CD4-positive, alpha-beta T cell treated with Interleukin-17A for 1 hour (primary cell): ENCODE measurements around the gene SCN2B.

ENCODE experiments used
- DNase-seq: peaks from one replicate; pipeline ENCODE4 v3.0.0-alpha.2; 2020

Gene SCN2B

DNA sequence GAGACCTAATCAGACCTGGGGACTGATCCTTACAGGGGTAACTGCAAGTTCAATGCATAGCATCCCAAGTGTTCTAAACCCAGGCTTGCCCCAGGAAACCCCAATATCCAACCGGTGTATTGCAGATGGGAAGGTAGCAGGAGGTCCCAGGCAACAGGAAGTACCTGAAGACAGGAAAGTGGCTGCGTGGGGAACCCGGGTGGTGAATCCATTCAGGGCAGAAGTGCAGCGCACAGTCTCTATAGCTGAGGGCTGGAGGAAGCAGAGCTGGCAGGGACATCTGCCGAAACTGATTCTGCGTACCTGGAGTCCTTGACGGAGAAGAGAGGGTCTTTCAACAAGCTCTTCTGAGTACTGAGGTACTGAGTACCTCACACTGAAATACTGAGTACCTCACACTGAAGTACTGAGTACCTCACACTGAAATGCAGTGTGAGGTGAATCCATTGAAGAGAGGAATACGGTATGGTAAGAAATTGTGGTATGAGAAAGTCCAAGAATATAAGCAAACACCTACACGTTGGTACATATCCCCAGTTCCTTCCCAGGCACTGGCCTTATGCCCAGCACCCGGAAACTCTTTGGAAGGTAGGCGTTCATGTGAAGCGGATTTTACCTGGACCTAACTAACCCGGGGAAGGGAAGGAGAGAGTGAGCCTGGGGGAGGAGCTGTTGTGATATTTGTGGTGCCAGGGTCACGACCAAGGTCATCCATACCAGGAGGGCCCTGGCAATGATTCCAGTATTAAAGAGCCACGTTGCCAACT, 43.9 kb downstream of the SCN2B start:
- no peak for DNase-seq

DNA sequence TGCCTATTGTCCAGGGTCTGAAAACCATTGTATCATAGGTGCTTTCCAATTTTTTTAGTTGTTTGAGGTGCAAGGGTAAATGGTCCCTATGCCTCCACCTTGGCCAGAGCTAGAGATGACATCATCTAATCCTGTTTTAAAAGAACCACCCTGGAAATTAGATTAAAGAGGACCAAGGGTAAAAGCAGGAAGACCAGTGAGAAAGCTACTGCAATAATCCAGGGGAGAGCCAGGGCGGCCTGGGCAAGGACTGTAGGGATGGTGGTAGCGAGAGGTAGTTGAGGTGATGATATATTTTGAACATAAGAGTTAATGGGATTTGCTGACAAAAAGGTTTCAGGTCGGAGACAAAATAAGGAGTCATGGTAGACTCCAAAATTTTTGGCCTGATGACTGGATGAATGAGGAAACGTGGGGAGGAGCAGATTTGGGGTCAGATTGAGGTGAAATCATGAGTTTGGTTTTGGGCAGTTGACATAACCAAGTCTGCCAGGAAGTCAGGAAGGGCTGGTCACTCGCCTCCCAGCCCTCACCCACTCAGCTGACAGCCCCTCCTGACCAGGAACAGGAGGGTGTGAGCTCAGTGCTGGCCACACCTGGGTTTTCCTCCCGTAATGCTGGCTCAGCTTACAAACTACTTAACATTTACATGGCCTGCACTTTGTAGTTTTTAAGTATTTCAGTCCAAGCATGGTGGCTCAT, 46.8 kb downstream of the SCN2B start:
- DNase-seq = no peak

DNA sequence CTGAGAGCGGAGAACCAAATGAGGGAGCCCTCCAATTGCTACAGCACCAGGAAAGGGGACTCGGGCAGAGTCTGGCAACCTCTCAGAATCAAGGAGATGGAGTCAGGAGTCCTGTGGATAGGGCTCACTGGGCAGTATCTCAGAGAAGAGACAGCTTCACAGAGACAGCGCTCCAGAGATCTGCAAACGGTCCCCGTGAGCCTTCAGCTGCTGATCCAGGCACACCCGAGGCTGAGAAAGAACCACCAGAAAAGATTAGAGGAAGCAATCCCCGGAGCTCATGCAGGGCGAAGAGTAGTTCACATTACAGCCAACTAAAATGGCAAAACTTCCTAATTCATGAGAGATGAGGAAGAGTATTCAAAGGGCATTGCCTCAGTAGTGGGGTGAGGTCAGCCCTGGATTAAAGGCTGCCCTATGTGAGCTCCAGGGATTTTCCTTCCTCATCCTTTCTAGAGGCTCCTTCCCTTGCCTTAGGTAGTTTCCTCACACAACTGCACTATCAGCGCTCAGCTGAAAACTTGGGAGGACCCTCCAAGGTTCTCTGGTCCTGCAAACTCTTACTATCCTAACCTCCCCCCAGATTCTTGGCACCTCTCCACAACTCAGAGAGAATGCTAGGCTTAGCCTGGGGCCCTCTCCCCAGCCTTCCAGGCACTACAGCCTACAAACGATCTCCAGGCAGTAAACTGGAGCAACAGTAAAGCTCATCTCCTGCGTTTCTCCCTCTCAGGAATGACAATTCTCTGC, 47.5 kb downstream of the SCN2B start:
- DNase-seq = no peak

DNA sequence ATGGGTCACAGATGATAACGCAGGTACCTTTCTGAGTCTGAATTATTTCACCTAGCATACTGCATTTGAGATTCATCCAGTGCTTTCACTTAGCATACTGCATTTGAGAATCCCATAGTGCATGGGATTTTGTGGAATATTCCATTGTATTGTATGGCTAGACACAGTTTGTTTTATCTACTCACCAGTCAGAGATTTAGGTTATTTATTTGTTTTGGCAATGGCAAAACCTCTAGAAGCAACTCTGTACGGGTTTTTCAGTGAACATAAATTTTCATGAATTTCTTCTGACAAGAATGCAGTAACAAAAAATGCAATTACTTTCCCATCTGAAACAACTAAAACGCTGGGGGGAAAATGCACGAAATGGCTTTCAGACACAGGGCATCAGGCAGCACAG, 48.1 kb downstream of the SCN2B start:
- DNase-seq = no peak

DNA sequence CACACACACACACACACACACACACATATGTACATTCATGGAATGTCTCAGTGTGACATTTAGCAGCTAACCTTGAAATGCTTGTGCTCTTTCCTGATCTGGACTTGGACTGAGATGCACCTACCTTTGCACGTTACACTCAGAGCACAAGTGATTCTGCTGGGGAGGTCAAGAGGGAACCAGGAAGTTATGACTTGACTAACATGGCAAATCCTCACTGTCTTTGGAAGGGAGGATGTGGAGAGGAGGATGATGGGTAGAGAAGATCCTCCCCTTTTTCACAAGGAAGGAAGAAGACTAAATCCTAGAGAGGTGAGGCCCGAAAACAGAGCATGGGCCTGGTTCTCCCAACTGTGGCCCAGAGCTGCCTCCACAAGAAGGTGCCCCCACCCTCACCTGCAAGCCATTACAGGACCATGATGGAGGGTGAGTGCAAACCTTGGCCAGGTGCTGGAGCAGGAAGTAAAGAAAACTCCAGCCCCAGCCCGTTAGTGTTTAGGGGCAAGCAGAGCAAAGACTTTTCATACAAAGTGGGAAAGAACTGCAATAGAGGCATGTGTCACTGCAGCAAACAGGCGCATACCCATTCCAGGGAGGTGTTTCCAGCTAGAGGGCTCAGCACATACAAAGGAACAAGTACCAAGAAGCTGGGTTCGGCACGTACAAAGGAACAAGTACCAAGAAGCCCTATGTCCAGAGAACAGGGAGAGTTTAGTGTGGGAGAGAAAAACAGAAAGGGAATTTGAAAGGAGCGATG, 50.2 kb downstream of the SCN2B start:
- DNase-seq = no peak

DNA sequence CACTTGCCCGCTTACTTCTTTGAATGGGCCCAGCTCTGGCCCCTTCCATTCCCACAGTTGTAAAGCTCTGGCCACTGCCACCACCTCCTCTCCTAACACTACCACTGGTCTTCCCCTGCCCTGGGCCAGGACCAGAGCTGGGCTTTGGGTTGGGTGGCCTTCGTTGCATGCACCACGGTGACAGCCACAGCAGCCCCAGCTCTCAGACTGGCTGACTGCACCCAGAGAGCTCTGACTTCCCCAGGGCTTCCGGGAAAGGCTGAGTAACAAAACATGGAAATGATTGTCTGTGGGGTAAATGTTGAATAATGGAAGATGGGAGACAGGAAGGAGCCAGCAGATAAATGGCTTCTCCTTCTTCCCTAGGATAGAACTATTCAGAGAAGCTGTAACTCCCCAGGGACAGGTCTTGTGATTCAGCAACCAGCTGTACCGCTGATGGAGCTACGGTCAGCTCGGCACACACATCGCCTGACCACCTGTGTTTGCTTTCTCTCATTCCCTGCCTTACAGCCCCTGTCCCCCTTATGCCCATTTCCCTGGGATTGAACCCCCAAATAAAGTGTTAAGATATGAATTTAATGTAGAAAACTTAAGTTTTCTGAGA, 51.4 kb downstream of the SCN2B start:
- DNase-seq = no peak

DNA sequence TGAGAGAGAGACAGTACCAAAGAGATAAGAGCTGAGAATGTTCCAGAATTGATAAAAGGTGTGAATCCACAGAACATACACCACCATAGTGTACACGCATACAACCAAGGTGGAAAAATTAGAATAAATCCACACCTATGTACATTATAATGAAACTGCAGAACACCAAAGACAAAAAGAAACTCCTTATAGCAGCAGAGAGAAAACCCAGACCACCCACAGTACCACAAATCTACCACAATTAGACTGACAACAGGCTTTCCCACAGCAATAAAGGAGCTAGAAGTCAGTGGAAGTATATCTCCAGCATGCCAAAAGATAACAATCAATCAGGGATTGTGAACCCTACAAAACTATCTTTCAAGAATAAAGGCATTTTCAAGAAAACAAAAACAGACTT, 55.6 kb downstream of the SCN2B start:
- DNase-seq = no peak

DNA sequence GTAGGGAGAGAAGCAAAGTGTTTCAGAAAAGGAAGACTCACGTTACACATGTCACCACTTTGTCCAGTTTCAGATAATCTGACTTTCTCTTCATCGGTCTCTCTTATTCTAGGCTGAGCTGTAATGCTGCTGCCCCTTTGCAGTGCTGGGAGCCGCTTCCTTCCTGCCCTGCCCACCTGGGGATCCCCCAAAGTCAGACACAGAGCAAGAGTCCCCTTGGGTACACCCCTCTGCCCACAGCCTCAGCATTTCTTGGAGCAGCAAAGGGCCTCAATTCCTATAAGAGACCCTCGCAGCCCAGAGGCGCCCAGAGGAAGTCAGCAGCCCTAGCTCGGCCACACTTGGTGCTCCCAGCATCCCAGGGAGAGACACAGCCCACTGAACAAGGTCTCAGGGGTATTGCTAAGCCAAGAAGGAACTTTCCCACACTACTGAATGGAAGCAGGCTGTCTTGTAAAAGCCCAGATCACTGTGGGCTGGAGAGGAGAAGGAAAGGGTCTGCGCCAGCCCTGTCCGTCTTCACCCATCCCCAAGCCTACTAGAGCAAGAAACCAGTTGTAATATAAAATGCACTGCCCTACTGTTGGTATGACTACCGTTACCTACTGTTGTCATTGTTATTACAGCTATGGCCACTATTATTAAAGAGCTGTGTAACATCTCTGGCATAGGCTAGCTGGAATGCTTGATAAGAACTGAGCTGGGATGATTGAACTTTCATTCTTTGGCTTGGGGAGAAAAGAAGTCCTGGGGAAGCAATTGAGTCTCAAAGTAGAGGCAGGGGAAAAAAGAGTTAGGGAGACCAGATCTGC, 58.4 kb downstream of the SCN2B start:
- DNase-seq = peak; percentile 20

DNA sequence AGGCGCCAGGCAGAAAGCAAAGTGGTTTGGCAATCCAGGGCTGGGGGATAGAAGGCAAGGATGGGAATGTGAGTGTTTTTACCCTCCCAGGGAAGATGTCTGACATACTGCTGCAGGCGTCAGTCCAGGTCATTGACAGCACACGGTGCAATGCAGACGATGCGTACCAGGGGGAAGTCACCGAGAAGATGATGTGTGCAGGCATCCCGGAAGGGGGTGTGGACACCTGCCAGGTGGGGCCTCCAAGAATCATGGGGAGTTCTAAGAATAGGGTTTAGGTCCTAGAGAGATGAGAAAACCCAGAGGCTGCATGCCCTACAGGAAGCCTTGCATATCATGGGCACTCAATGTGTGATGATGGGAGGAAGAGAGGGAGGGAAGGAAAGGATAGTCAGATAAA, 61.4 kb downstream of the SCN2B start:
- DNase-seq = peak; percentile 13

DNA sequence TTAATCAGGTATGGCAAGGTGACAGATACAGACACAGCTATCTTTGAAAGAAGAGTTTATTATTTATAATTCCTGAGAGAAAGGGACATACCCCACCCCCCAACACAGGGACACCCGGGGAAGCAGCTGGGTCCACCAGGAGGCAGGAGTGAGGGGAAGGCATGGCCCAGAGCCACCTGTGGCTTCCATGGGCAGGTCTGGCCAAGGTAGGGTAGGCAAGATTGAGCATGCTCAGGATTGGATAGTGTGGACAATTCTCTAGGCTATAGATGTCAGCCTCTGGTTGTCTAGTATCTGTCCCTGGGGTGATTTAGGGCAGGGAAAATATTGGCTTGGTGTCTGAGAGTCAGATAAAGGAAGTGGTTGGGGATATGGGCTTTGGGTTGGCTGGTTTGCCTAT, 62.2 kb downstream of the SCN2B start:
- DNase-seq = no peak

DNA sequence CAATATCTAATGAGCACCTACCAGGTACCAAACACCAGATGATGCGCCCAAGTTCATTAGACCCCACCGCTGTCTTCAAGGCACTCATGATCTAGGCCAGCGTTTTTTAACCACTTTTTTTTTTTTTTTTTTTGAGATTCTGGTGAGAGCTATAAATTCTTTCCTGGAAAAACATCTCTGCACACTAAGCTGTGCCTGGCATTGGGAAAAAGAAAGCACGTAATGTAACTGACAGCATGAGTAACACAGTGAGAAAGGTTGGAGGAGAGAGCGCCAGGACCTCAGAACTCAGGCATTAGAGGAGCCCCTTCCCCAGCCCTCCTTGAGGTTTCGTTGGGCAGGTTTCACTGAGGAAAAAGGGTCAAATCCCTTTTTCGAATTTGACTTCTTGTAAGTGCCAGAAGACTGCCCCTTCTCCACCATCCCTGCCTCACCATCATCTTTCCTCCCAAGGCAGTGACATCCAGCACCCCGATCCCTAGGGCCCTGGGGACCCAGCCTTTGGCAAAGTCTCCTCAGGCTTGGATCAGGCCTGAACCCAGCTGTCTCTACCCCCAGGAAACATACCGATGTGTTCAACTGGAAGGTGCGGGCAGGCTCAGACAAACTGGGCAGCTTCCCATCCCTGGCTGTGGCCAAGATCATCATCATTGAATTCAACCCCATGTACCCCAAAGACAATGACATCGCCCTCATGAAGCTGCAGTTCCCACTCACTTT, 63.6 kb downstream of the SCN2B start:
- no peak for DNase-seq
